Coronary artery (tissue), 2 donors: ENCODE measurements around the gene SLC12A9.
"Not testable (repeated sequence)": the region's sequence is repeated elsewhere in the genome, so short reads cannot be mapped to it uniquely, and the experiment has no call there.

Experiments used
- DNase-seq: peaks from one replicate; pipeline ENCODE4 v3.0.0-alpha.2; 2017; ENCODE audit warnings: low spot score
- H3K27ac ChIP-seq, 2 donors: fragments of 200-600 bp; sonication (generic); one replicate each; pipeline ENCODE4 v1.5.1; 2016 to 2019
- H3K4me3 ChIP-seq: fragments of 200-600 bp; sonication (generic); 2 replicates; pipeline ENCODE4 v1.5.1; 2016; ENCODE audit warnings: mild to moderate bottlenecking, moderate library complexity
- CTCF ChIP-seq: fragments of 200-600 bp; sonication (generic); IDR thresholded peaks from one replicate; pipeline ENCODE4 v1.5.1; 2019; ENCODE audit warnings: antibody characterized with exemption

SLC12A9 gene

GRCh38 chr7:100902638-100903037 lies 50.1 kb downstream of the SLC12A9 start:
- no peak for TF ChIP-seq CTCF
- Histone ChIP-seq H3K4me3 (no peak overlapping the region), H3K27ac (no peak overlapping the region)
- no peak for DNase-seq

- no peak for TF ChIP-seq CTCF
- Histone ChIP-seq H3K27ac (no peak overlapping the region), H3K4me3 (no peak overlapping the region)
- no peak for DNase-seq
These were observed 56.0 kb downstream of the SLC12A9 start for GRCh38 chr7:100908512-100908911.

GRCh38 chr7:100910443-100910842 lies 57.9 kb downstream of the SLC12A9 start:
- not testable (repeated sequence) for H3K27ac ChIP-seq, H3K4me3 ChIP-seq, DNase-seq

GRCh38 chr7:100911484-100911883 lies 59.0 kb downstream of the SLC12A9 start:
- Histone ChIP-seq H3K27ac (no peak overlapping the region), H3K4me3 (no peak overlapping the region)
- TF ChIP-seq CTCF: no peak
- DNase-seq: no peak

- no peak overlapping the region for H3K27ac ChIP-seq
- H3K4me3 ChIP-seq: no peak overlapping the region
- TF ChIP-seq CTCF: no peak
- DNase-seq: no peak
These were observed 61.8 kb downstream of the SLC12A9 start for GRCh38 chr7:100914208-100914878.

- no peak overlapping the region for H3K4me3 ChIP-seq
- no peak for TF ChIP-seq CTCF
- DNase-seq: no peak
- H3K27ac ChIP-seq: no peak overlapping the region
These were observed 62.5 kb downstream of the SLC12A9 start for GRCh38 chr7:100914879-100915447.
